ENCODE measurements around the gene PDZRN3. TPM values are rescaled to one million over a fixed set of nuclear protein-coding genes. Genes with fewer than 3 reads are reported as not detected.
A peak's percentile ranks its signal among the peaks of the same experiment; 100 is the strongest.

PDZRN3 gene
- total RNA-seq, 1 donor = 76.8 TPM

- no peak overlapping the region for H3K4me3 ChIP-seq (ENCODE audit: low read depth, low read length)
- no peak for DNase-seq (ENCODE audit: low read depth)
- no peak for TF ChIP-seq CTCF (IDR thresholded peaks at IDR 0.05; ENCODE audit: insufficient read depth, low read length)
Observed at GRCh38 chr3:73616056-73616455, 8.7 kb downstream of the PDZRN3 start.

- no peak overlapping the region for H3K4me3 ChIP-seq (ENCODE audit: low read depth, low read length)
- TF ChIP-seq CTCF (IDR thresholded peaks at IDR 0.05; ENCODE audit: insufficient read depth, low read length) = peak; percentile 30
- DNase-seq (ENCODE audit: low read depth) = peak; percentile 97
Observed at GRCh38 chr3:73614419-73614818, 10.3 kb downstream of the PDZRN3 start.

GRCh38 chr3:73611176-73611575 is 13.6 kb downstream of the PDZRN3 start:
- no peak overlapping the region for H3K4me3 ChIP-seq (ENCODE audit: low read depth, low read length)
- no peak for TF ChIP-seq CTCF (IDR thresholded peaks at IDR 0.05; ENCODE audit: insufficient read depth, low read length)
- DNase-seq (ENCODE audit: low read depth) = peak; percentile 87

- no peak for TF ChIP-seq CTCF (IDR thresholded peaks at IDR 0.05; ENCODE audit: insufficient read depth, low read length)
- H3K4me3 ChIP-seq (ENCODE audit: low read depth, low read length) = no peak overlapping the region
- peak; percentile 54 for DNase-seq (ENCODE audit: low read depth)
Observed at GRCh38 chr3:73610493-73610892, 14.2 kb downstream of the PDZRN3 start.

GRCh38 chr3:73609655-73610054 is 15.1 kb downstream of the PDZRN3 start:
- no peak for TF ChIP-seq CTCF (IDR thresholded peaks at IDR 0.05; ENCODE audit: insufficient read depth, low read length)
- DNase-seq (ENCODE audit: low read depth) = no peak
- no peak overlapping the region for H3K4me3 ChIP-seq (ENCODE audit: low read depth, low read length)

GRCh38 chr3:73609315-73609641 is 15.5 kb downstream of the PDZRN3 start:
- TF ChIP-seq CTCF (IDR thresholded peaks at IDR 0.05; ENCODE audit: insufficient read depth, low read length) = no peak
- H3K4me3 ChIP-seq (ENCODE audit: low read depth, low read length) = no peak overlapping the region
- DNase-seq (ENCODE audit: low read depth) = no peak
